Tibial artery (tissue), 4 donors: ENCODE measurements around the gene TFAP2A.

ENCODE experiments used
- DNase-seq, 2 donors: peaks; one replicate each; pipeline ENCODE4 v3.0.0-alpha.2; 2019
- H3K27ac ChIP-seq, 2 donors: fragments of 200-600 bp; sonication (generic) in 1 of 2; 1 replicate in 1 of 2; 2 replicates in 1 of 2; pipeline ENCODE4 v1.5.1; 2018 to 2019; ENCODE audit warnings: mild to moderate bottlenecking in 1 of 2
- H3K27me3 ChIP-seq, 2 donors: fragments of 200-600 bp; sonication (generic) in 1 of 2; one replicate each; pipeline versions ENCODE4 v1.5.1 to v1.6.0; 2016 to 2019
- H3K36me3 ChIP-seq, 3 donors: fragments of 200-600 bp; sonication (generic) in 2 of 3; one replicate each; pipeline ENCODE4 v1.5.1; 2016 to 2019; ENCODE audit warnings: mild to moderate bottlenecking in 2 of 3
- H3K4me1 ChIP-seq, 4 donors: fragments of 200-600 bp; sonication (generic) in 2 of 4; 1 replicate in 3 of 4; 2 replicates in 1 of 4; pipeline ENCODE4 v1.5.1; 2016 to 2019
- H3K4me3 ChIP-seq, 2 donors: fragments of 200-600 bp; sonication (generic) in 1 of 2; 1 replicate in 1 of 2; 2 replicates in 1 of 2; pipeline ENCODE4 v1.5.1; 2018 to 2019; ENCODE audit warnings: mild to moderate bottlenecking in 2 of 2
- H3K9me3 ChIP-seq, 3 donors: fragments of 200-600 bp; sonication (generic) in 1 of 3; one replicate each; pipeline ENCODE4 v1.5.1; 2016 to 2019
- CTCF ChIP-seq, 2 experiments: fragments of 200-600 bp in 1 of 2; fragments of 450-650 bp in 1 of 2; IDR thresholded peaks; one replicate each; pipeline ENCODE4 v1.5.1; 2017 to 2019; ENCODE audit warnings: antibody characterized with exemption in 2 of 2, mild to moderate bottlenecking in 1 of 2, moderate library complexity in 1 of 2
- intact Hi-C: fragments of 100-400 bp; cut with DNase I; formaldehyde crosslinking; loops from one replicate; pipeline ENCODE4 v1.15.0; 2023; ENCODE audit warnings: low total_unique reads

The TFAP2A gene

GRCh38 chr6:10434235-10434634 is 19.4 kb upstream of the TFAP2A start:
- H3K36me3 ChIP-seq, result no peaks in the 10 kb centered on the region
- H3K27ac ChIP-seq, result no peak overlapping the region
- H3K4me1 ChIP-seq, result peaks cover 0 to 2% (median 0%) of the 10 kb centered on the region in 4 donors
- no peak overlapping the region for H3K4me3 ChIP-seq
- peaks cover 0 to 38% of the 10 kb centered on the region in 2 donors for H3K27me3 ChIP-seq
- DNase-seq, result no peak
- TF ChIP-seq CTCF (IDR thresholded peaks at IDR 0.05), result no peak
- H3K9me3 ChIP-seq, result no peaks in the 10 kb centered on the region
- intact Hi-C loops, result loop anchor here (10.0 kb wide), 2 partner anchors 399 to 1449 kb away; no protein-coding TSS in a partner anchor

DNA sequence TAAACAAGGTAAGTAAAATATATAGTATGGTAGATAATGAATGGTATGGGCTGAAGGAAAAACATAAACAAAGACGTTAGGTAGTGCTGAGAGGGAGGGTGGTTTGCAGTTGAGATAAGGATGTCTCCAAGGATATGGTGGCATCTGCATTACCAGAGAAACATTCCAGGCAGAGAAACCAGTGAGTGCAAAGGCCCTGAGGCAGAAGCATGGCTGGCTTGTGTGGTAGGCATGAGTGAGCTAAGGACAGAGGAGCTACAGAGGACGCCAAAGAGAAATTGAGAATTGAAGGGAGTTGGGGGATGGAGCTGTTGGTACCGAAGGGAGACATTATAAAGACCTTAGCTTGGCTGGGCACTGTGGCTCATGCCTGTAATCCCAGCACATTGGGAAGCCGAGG is 18.4 kb upstream of the TFAP2A start:
- H3K4me3 ChIP-seq, result no peak overlapping the region
- H3K27me3 ChIP-seq, result peaks cover 0 to 43% of the 10 kb centered on the region in 2 donors
- no peak overlapping the region for H3K27ac ChIP-seq
- no peak for TF ChIP-seq CTCF (IDR thresholded peaks at IDR 0.05)
- no peak for DNase-seq
- intact Hi-C loops, result loop anchor here (10.0 kb wide), 2 partner anchors 399 to 1449 kb away; no protein-coding TSS in a partner anchor
- H3K4me1 ChIP-seq, result peaks cover 0 to 2% (median 0%) of the 10 kb centered on the region in 4 donors
- no peaks in the 10 kb centered on the region for H3K9me3 ChIP-seq
- no peaks in the 10 kb centered on the region for H3K36me3 ChIP-seq

GRCh38 chr6:10431423-10432164 is 16.7 kb upstream of the TFAP2A start:
- Histone ChIP-seq H3K4me3 (no peak overlapping the region), H3K27me3 (peaks cover 0 to 44% of the 10 kb centered on the region in 2 donors), H3K4me1 (peaks cover 0 to 3% (median 3%) of the 10 kb centered on the region in 4 donors), H3K36me3 (no peaks in the 10 kb centered on the region), H3K9me3 (no peaks in the 10 kb centered on the region), H3K27ac (no peak overlapping the region)
- no peak for DNase-seq
- intact Hi-C loops, result loop anchor here (10.0 kb wide), 2 partner anchors 397 to 1447 kb away; no protein-coding TSS in a partner anchor
- no peak for TF ChIP-seq CTCF (IDR thresholded peaks at IDR 0.05)

- DNase-seq, result no peak
- Histone ChIP-seq H3K36me3 (no peaks in the 10 kb centered on the region), H3K9me3 (no peaks in the 10 kb centered on the region), H3K27me3 (peaks cover 0 to 54% of the 10 kb centered on the region in 2 donors), H3K4me3 (no peak overlapping the region), H3K27ac (no peak overlapping the region), H3K4me1 (peaks cover 0 to 18% (median 14%) of the 10 kb centered on the region in 4 donors)
- TF ChIP-seq CTCF (IDR thresholded peaks at IDR 0.05), result peak in 1 of 2 experiments; percentile 35
- intact Hi-C loops, result loop anchor here (10.0 kb wide), 2 partner anchors 395 to 1445 kb away; no protein-coding TSS in a partner anchor
Measured at GRCh38 chr6:10429638-10430427, 15.0 kb upstream of the TFAP2A start.

- no peaks in the 10 kb centered on the region for H3K9me3 ChIP-seq
- intact Hi-C loops, result no loop called here
- no peaks in the 10 kb centered on the region for H3K36me3 ChIP-seq
- H3K4me3 ChIP-seq, result peak overlapping the region; percentile 50 to 56
- H3K27me3 ChIP-seq, result peaks cover 0 to 59% of the 10 kb centered on the region in 2 donors
- H3K27ac ChIP-seq, result peak overlapping the region in 1 of 2 donors; percentile 73
- TF ChIP-seq CTCF (IDR thresholded peaks at IDR 0.05), result no peak
- DNase-seq, result no peak
- peaks cover 0 to 18% (median 14%) of the 10 kb centered on the region in 4 donors for H3K4me1 ChIP-seq
Measured at GRCh38 chr6:10426781-10427279, 12.0 kb upstream of the TFAP2A start.
